ENCODE results near the gene HSF5. TPM values are rescaled to one million over a fixed set of nuclear protein-coding genes. Genes with fewer than 3 reads are reported as not detected.

Gene HSF5
- total and polyA plus RNA-seq, 2 of the 13 experiments (the other 11 are each of a cell fraction or from before 2014, with no cell fraction given), result not detected

GRCh38 chr17:58513965-58514769, 26.0 kb upstream of the HSF5 start, which contains the start of gene MTMR4 (continued):
- TF ChIP-seq GPBP1L1 (CRISPR knock-in tag; IDR thresholded peaks at IDR 0.05), result no peak
- TF ChIP-seq ZBTB1 (CRISPR knock-in tag; IDR thresholded peaks at IDR 0.05; ENCODE audit: borderline replicate concordance), result no peak
- no peak for TF ChIP-seq NFE2L2 (IDR thresholded peaks at IDR 0.05; ENCODE audit: low read length)
- TF ChIP-seq ZNF335 (CRISPR knock-in tag; IDR thresholded peaks at IDR 0.05), result no peak
- 0 out of 2 replicates have a peak, but pooled peaks have one; percentile 20 for TF ChIP-seq BCL3 (CRISPR knock-in tag; IDR thresholded peaks at IDR 0.05)
- no peak for TF ChIP-seq CBX2 (IDR thresholded peaks at IDR 0.05; ENCODE audit: low read depth, low read length)
- TF ChIP-seq CBX2 (CRISPR knock-in tag; IDR thresholded peaks at IDR 0.05; ENCODE audit: low read depth), result no peak
- no peak for TF ChIP-seq TBL1XR1 (IDR thresholded peaks at IDR 0.05; ENCODE audit: borderline replicate concordance, low read length, partially characterized antibody)
- no peak for TF ChIP-seq NR2F6 (IDR thresholded peaks at IDR 0.05)
- TF ChIP-seq NR2F6 (CRISPR knock-in tag; IDR thresholded peaks at IDR 0.05), result no peak
- TF ChIP-seq ZBTB34 (CRISPR knock-in tag; IDR thresholded peaks at IDR 0.05), result no peak
- TF ChIP-seq ZNF607 (CRISPR knock-in tag; IDR thresholded peaks at IDR 0.05; ENCODE audit: borderline replicate concordance), result no peak
- no peak for TF ChIP-seq FOSL1 (CRISPR knock-in tag; IDR thresholded peaks at IDR 0.05; ENCODE audit: borderline replicate concordance)
- no peak for TF ChIP-seq CEBPB (IDR thresholded peaks at IDR 0.05; ENCODE audit: borderline replicate concordance, low read depth, low read length)
- peak; percentile 15; the same call in 1 of the 2 replicates for TF ChIP-seq ZNF563 (CRISPR knock-in tag; IDR thresholded peaks at IDR 0.05)
- no peak for TF ChIP-seq ELF4 (CRISPR knock-in tag; IDR thresholded peaks at IDR 0.05; ENCODE audit: borderline replicate concordance)
- peak; percentile 82; the same call in 1 of the 2 replicates for TF ChIP-seq PATZ1 (CRISPR knock-in tag; IDR thresholded peaks at IDR 0.05)
- 0 out of 4 replicates have a peak, but pooled peaks of 1 of the 2 experiments have one; percentile 35 for TF ChIP-seq KLF16 (CRISPR knock-in tag; IDR thresholded peaks at IDR 0.05)
- 0 out of 2 replicates have a peak, but pooled peaks have one; percentile 51 for TF ChIP-seq ZNF580 (CRISPR knock-in tag; IDR thresholded peaks at IDR 0.05; ENCODE audit: borderline replicate concordance, low read depth)
- TF ChIP-seq KAT8 (CRISPR knock-in tag; IDR thresholded peaks at IDR 0.05), result peak; percentile 62; the same call in 1 of the 2 replicates
- TF ChIP-seq PRMT3 (CRISPR knock-in tag; IDR thresholded peaks at IDR 0.05; ENCODE audit: borderline replicate concordance, low read depth), result no peak
- no peak for TF ChIP-seq ZNF24 (IDR thresholded peaks at IDR 0.05)
- no peak for TF ChIP-seq KLF11 (CRISPR knock-in tag; IDR thresholded peaks at IDR 0.05)

All from HepG2 (cell line).